Measurements from ENCODE around the gene RAD51. TPM values are rescaled to one million over a fixed set of nuclear protein-coding genes. Genes with fewer than 3 reads are reported as not detected.

The RAD51 gene
- total RNA-seq, 1 experiment from 2014 or later: 30.3 TPM

DNA sequence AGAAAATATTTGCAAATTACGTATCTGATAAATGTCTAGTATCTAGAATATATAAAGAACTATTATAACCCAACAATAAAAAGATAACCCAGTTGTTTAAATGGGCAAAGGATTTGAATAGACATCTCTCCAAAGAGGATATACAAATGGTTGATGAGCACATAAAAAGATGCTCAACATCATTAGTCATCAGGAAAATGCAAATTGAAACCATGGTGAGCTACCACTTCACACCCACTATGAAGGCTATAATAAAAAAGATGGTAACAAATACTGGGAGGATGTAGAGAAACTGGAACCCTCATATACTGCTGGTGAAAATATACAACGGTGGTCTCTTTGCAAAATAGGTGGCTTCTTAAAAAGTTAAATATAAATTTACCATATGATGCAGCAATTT is 28.0 kb downstream of the RAD51 start:
- BruUV-seq (replicated peaks): no TSS peak

DNA sequence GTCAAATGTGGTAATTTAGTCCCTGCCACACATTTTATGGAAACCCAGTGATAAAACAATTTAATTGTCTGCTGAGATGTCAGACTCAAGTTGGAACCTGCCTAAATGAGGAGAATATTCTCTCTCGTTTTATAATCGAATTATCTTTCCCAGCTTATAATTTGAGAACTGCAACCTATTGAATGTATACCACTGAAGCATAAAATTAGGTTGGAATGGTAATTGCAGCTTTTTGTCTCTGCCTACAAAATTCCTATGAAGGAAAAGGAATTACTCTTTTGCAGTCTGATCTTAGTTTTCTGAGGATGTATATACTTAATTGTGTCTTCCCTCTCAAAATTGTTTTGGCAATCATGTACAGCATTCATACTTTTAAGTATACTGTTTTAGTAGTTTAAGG is 28.9 kb downstream of the RAD51 start:
- no TSS peak for BruUV-seq (replicated peaks)
- Histone ChIP-seq H3K27ac (ENCODE audit: low read length) (no peak overlapping the region), H3K9me3 (ENCODE audit: control insufficient read depth, insufficient read depth, low read depth, low read length) (no peaks in the 10 kb centered on the region), H3K36me3 (ENCODE audit: control insufficient read depth, insufficient read depth, low read length) (no peaks in the 10 kb centered on the region), H3K27me3 (ENCODE audit: control insufficient read depth, insufficient read depth, low read length) (no peaks in the 10 kb centered on the region), H3K4me1 (ENCODE audit: control insufficient read depth, insufficient read depth, low read length) (no peaks in the 10 kb centered on the region), H3K4me3 (ENCODE audit: low read depth in 2 of 2, low read length in 2 of 2) (no peak overlapping the region)
- ChIA-PET POLR2A (no interaction called here), CTCF (no interaction called here)
- intact Hi-C loops (cut with micrococcal nuclease; ENCODE audit: unreplicated experiment): no loop called here
- in situ Hi-C loops (cut with HindIII; ENCODE audit: low pct_unique_long_range_greater_than_20kb, low sequenced_read_pairs): no loop called here
- TF ChIP-seq TCF7L2 (IDR thresholded peaks at IDR 0.05; ENCODE audit: low read depth, low read length) (no peak), POLR2AphosphoS5 (IDR thresholded peaks at IDR 0.05; ENCODE audit: low read depth, low read length) (no peak), SIN3A (IDR thresholded peaks at IDR 0.05; ENCODE audit: borderline replicate concordance, insufficient read depth, low read depth, low read length) (no peak)
- TF ChIP-seq, protein P1, sequence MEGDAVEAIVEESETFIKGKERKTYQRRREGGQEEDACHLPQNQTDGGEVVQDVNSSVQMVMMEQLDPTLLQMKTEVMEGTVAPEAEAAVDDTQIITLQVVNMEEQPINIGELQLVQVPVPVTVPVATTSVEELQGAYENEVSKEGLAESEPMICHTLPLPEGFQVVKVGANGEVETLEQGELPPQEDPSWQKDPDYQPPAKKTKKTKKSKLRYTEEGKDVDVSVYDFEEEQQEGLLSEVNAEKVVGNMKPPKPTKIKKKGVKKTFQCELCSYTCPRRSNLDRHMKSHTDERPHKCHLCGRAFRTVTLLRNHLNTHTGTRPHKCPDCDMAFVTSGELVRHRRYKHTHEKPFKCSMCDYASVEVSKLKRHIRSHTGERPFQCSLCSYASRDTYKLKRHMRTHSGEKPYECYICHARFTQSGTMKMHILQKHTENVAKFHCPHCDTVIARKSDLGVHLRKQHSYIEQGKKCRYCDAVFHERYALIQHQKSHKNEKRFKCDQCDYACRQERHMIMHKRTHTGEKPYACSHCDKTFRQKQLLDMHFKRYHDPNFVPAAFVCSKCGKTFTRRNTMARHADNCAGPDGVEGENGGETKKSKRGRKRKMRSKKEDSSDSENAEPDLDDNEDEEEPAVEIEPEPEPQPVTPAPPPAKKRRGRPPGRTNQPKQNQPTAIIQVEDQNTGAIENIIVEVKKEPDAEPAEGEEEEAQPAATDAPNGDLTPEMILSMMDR (IDR thresholded peaks at IDR 0.05): no peak
- TF ChIP-seq, protein P2, sequence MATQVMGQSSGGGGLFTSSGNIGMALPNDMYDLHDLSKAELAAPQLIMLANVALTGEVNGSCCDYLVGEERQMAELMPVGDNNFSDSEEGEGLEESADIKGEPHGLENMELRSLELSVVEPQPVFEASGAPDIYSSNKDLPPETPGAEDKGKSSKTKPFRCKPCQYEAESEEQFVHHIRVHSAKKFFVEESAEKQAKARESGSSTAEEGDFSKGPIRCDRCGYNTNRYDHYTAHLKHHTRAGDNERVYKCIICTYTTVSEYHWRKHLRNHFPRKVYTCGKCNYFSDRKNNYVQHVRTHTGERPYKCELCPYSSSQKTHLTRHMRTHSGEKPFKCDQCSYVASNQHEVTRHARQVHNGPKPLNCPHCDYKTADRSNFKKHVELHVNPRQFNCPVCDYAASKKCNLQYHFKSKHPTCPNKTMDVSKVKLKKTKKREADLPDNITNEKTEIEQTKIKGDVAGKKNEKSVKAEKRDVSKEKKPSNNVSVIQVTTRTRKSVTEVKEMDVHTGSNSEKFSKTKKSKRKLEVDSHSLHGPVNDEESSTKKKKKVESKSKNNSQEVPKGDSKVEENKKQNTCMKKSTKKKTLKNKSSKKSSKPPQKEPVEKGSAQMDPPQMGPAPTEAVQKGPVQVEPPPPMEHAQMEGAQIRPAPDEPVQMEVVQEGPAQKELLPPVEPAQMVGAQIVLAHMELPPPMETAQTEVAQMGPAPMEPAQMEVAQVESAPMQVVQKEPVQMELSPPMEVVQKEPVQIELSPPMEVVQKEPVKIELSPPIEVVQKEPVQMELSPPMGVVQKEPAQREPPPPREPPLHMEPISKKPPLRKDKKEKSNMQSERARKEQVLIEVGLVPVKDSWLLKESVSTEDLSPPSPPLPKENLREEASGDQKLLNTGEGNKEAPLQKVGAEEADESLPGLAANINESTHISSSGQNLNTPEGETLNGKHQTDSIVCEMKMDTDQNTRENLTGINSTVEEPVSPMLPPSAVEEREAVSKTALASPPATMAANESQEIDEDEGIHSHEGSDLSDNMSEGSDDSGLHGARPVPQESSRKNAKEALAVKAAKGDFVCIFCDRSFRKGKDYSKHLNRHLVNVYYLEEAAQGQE (IDR thresholded peaks at IDR 0.05; ENCODE audit: insufficient read depth in 1 of 2, low read depth in 2 of 2, low read length in 1 of 2): no peak
- DNase-seq (ENCODE audit: low read depth, low spot score) (no peak), ATAC-seq (no peak)

More for the DNA sequence above, 28.0 kb downstream of the RAD51 start:
- intact Hi-C loops (cut with micrococcal nuclease; ENCODE audit: unreplicated experiment): no loop called here
- H3K27ac ChIP-seq (ENCODE audit: low read length): no peak overlapping the region
- H3K27me3 ChIP-seq (ENCODE audit: control insufficient read depth, insufficient read depth, low read length): no peaks in the 10 kb centered on the region
- H3K36me3 ChIP-seq (ENCODE audit: control insufficient read depth, insufficient read depth, low read length): no peaks in the 10 kb centered on the region
- H3K4me1 ChIP-seq (ENCODE audit: control insufficient read depth, insufficient read depth, low read length): no peaks in the 10 kb centered on the region
- H3K9me3 ChIP-seq (ENCODE audit: control insufficient read depth, insufficient read depth, low read depth, low read length): no peaks in the 10 kb centered on the region
- TF ChIP-seq, protein P1 (IDR thresholded peaks at IDR 0.05): no peak
- TF ChIP-seq POLR2AphosphoS5 (IDR thresholded peaks at IDR 0.05; ENCODE audit: low read depth, low read length) (no peak), TCF7L2 (IDR thresholded peaks at IDR 0.05; ENCODE audit: low read depth, low read length) (no peak), SIN3A (IDR thresholded peaks at IDR 0.05; ENCODE audit: borderline replicate concordance, insufficient read depth, low read depth, low read length) (no peak)
- TF ChIP-seq, protein P2 (IDR thresholded peaks at IDR 0.05; ENCODE audit: insufficient read depth in 1 of 2, low read depth in 2 of 2, low read length in 1 of 2): no peak
- no peak overlapping the region for H3K4me3 ChIP-seq (ENCODE audit: low read depth in 2 of 2, low read length in 2 of 2)
- DNase-seq (ENCODE audit: low read depth, low spot score): no peak
- CTCF ChIA-PET: interaction anchor here (0.6 kb wide), 1 partner anchor 71 kb away, joined by 3 read pairs; no protein-coding TSS in a partner anchor
- POLR2A ChIA-PET: no interaction called here
- no peak for ATAC-seq
- in situ Hi-C loops (cut with HindIII; ENCODE audit: low pct_unique_long_range_greater_than_20kb, low sequenced_read_pairs): no loop called here
